Uterus (tissue), 4 donors: ENCODE results near the gene CAVIN2. TPM values are rescaled to one million over a fixed set of nuclear protein-coding genes. Genes with fewer than 3 reads are reported as not detected.

Experiments
- DNase-seq, 2 donors: peaks; one replicate each; pipeline ENCODE4 v3.0.0-alpha.2; 2019 to 2020
- H3K27ac ChIP-seq, 2 donors: fragments of 200-600 bp; sonication (generic); 1 replicate in 1 of 2; 2 replicates in 1 of 2; pipeline ENCODE4 v1.5.1; 2016 to 2018
- H3K27me3 ChIP-seq, 2 donors: fragments of 200-600 bp; sonication (generic); one replicate each; pipeline ENCODE4 v1.5.1; 2018 to 2019; ENCODE audit warnings: control low read depth in 1 of 2
- H3K36me3 ChIP-seq, 2 donors: fragments of 200-600 bp; sonication (generic); one replicate each; pipeline ENCODE4 v1.5.1; 2019; ENCODE audit warnings: control low read depth in 1 of 2
- H3K4me1 ChIP-seq, 2 donors: fragments of 200-600 bp; sonication (generic); one replicate each; pipeline ENCODE4 v1.5.1; 2018 to 2019; ENCODE audit warnings: control low read depth in 1 of 2
- H3K4me3 ChIP-seq, 2 donors: fragments of 200-600 bp; sonication (generic); 1 replicate in 1 of 2; 2 replicates in 1 of 2; pipeline ENCODE4 v1.5.1; 2018 to 2019; ENCODE audit warnings: mild to moderate bottlenecking in 1 of 2
- H3K9me3 ChIP-seq, 2 donors: fragments of 200-600 bp; sonication (generic); one replicate each; pipeline ENCODE4 v1.5.1; 2019; ENCODE audit warnings: control low read depth in 1 of 2
- POLR2A ChIP-seq, 2 donors: fragments of 450-650 bp; IDR thresholded peaks; one replicate each; pipeline ENCODE4 v1.6.1; 2016; ENCODE audit warnings: antibody characterized with exemption in 2 of 2, mild to moderate bottlenecking in 1 of 2, moderate library complexity in 1 of 2
- intact Hi-C: fragments of 100-400 bp; cut with DNase I; formaldehyde crosslinking; loops from one replicate; pipeline ENCODE4 v1.15.1; 2023; ENCODE audit warnings: low total_unique reads
- total RNA-seq, 4 donors: library from RNA; depleted of rRNA in 3 of 4; stranded (reverse); fragments of >200 nt in 3 of 4; gene quantifications; one replicate each; pipeline versions ENCODE4 v1.1.0 to v1.2.4, GENCODE V29; 2014 to 2023
- TF ChIP-seq, protein P1 (sequence below), 4 experiments: fragments of 200-600 bp in 2 of 4; fragments of 450-650 bp in 2 of 4; sonication (generic) in 2 of 4; IDR thresholded peaks; one replicate each; pipeline ENCODE4 v1.5.1; 2016 to 2019; ENCODE audit warnings: antibody characterized with exemption in 4 of 4, mild to moderate bottlenecking in 2 of 4, moderate library complexity in 1 of 4
- donor health status: DM: yes; HTN: yes; CAD: no.

Gene CAVIN2
- total RNA-seq, 4 donors from 2014 or later, result 37.3 to 235 (median 121) TPM

GRCh38 chr2:191831410-191831994 is 15.4 kb downstream of the CAVIN2 start:
- Histone ChIP-seq H3K9me3 (no peaks in the 10 kb centered on the region), H3K27me3 (no peaks in the 10 kb centered on the region), H3K27ac (no peak overlapping the region), H3K4me1 (no peaks in the 10 kb centered on the region), H3K36me3 (no peaks in the 10 kb centered on the region), H3K4me3 (no peak overlapping the region)
- no peak for TF ChIP-seq POLR2A (IDR thresholded peaks at IDR 0.05)
- TF ChIP-seq, protein P1, sequence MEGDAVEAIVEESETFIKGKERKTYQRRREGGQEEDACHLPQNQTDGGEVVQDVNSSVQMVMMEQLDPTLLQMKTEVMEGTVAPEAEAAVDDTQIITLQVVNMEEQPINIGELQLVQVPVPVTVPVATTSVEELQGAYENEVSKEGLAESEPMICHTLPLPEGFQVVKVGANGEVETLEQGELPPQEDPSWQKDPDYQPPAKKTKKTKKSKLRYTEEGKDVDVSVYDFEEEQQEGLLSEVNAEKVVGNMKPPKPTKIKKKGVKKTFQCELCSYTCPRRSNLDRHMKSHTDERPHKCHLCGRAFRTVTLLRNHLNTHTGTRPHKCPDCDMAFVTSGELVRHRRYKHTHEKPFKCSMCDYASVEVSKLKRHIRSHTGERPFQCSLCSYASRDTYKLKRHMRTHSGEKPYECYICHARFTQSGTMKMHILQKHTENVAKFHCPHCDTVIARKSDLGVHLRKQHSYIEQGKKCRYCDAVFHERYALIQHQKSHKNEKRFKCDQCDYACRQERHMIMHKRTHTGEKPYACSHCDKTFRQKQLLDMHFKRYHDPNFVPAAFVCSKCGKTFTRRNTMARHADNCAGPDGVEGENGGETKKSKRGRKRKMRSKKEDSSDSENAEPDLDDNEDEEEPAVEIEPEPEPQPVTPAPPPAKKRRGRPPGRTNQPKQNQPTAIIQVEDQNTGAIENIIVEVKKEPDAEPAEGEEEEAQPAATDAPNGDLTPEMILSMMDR (IDR thresholded peaks at IDR 0.05), result no peak
- intact Hi-C loops, result no loop called here
- DNase-seq, result no peak

- H3K36me3 ChIP-seq, result no peaks in the 10 kb centered on the region
- no peak for DNase-seq
- no peaks in the 10 kb centered on the region for H3K9me3 ChIP-seq
- no peaks in the 10 kb centered on the region for H3K27me3 ChIP-seq
- H3K4me3 ChIP-seq, result no peak overlapping the region
- H3K27ac ChIP-seq, result no peak overlapping the region
- no peaks in the 10 kb centered on the region for H3K4me1 ChIP-seq
- TF ChIP-seq, protein P1 (IDR thresholded peaks at IDR 0.05), result no peak
- no peak for TF ChIP-seq POLR2A (IDR thresholded peaks at IDR 0.05)
- intact Hi-C loops, result no loop called here
These were observed 22.5 kb downstream of the CAVIN2 start for GRCh38 chr2:191824398-191824797.

DNA sequence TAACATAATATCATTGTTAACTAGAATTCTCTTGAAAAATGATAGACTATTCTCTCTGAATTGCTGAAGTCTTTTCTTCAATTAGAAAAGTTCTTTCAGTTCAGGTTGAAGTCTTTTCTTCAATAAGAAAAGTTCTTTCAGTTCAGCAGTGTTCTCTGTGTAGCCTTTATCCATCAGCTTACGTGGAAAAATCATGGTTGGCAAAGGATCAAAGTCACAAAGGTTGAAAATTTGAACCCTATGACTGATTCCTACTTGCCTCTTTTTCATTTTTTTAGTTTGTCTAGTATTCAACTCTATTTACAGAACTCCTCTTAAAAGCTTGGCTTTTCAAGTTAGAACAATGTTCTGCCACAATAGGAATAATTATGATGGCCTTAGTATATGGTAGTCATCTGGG is 25.8 kb downstream of the CAVIN2 start:
- no peak for DNase-seq
- no peaks in the 10 kb centered on the region for H3K9me3 ChIP-seq
- no peaks in the 10 kb centered on the region for H3K36me3 ChIP-seq
- H3K27ac ChIP-seq, result no peak overlapping the region
- no peak for TF ChIP-seq POLR2A (IDR thresholded peaks at IDR 0.05)
- TF ChIP-seq, protein P1 (IDR thresholded peaks at IDR 0.05), result no peak
- no peak overlapping the region for H3K4me3 ChIP-seq
- no peaks in the 10 kb centered on the region for H3K4me1 ChIP-seq
- no peaks in the 10 kb centered on the region for H3K27me3 ChIP-seq
- intact Hi-C loops, result no loop called here

GRCh38 chr2:191818725-191819350 is 28.1 kb downstream of the CAVIN2 start:
- intact Hi-C loops, result no loop called here
- TF ChIP-seq POLR2A (IDR thresholded peaks at IDR 0.05), result no peak
- TF ChIP-seq, protein P1 (IDR thresholded peaks at IDR 0.05), result no peak
- Histone ChIP-seq H3K4me1 (no peaks in the 10 kb centered on the region), H3K36me3 (no peaks in the 10 kb centered on the region), H3K27me3 (no peaks in the 10 kb centered on the region), H3K27ac (no peak overlapping the region), H3K9me3 (no peaks in the 10 kb centered on the region), H3K4me3 (no peak overlapping the region)
- no peak for DNase-seq

DNA sequence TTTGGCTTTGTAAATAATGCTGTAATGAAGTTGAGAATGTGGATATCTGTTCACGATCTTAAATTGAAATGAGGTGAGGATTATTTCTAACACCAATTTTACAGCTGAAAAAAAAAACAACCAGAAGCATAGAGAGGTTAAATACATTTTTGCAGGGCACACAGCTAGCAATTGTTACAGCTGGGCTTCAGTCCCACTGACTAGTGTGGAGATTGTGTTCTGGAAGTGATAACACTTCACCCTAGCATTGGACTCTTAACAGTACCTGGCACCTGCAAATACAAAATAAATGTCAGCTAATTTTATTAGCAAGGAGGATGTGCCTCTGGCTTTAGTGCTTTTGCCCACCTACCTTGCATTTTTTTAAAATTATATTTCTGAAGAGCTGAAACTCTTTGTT is 28.8 kb downstream of the CAVIN2 start:
- intact Hi-C loops, result no loop called here
- TF ChIP-seq, protein P1 (IDR thresholded peaks at IDR 0.05), result no peak
- TF ChIP-seq POLR2A (IDR thresholded peaks at IDR 0.05), result no peak
- DNase-seq, result no peak
- Histone ChIP-seq H3K36me3 (no peaks in the 10 kb centered on the region), H3K4me1 (no peaks in the 10 kb centered on the region), H3K27ac (no peak overlapping the region), H3K4me3 (no peak overlapping the region), H3K9me3 (no peaks in the 10 kb centered on the region), H3K27me3 (no peaks in the 10 kb centered on the region)
